HG02623 (cell line): Measurements from ENCODE around the gene INPP5J.

Experiments used
- ATAC-seq: cut with Tn5 transposase; IDR thresholded peaks from one replicate; pipeline ENCODE4 v1.9.1; 2021; ENCODE audit warnings: moderate library complexity; ENCODE audit not compliant: unreplicated experiment

Gene INPP5J

GRCh38 chr22:31124811-31125465 is 2.2 kb downstream of the INPP5J start:
- no peak for ATAC-seq

GRCh38 chr22:31125521-31126117 is 2.9 kb downstream of the INPP5J start:
- no peak for ATAC-seq

- ATAC-seq, result no peak
These were observed 3.5 kb downstream of the INPP5J start for GRCh38 chr22:31126128-31126868.

GRCh38 chr22:31126869-31127175 is 4.1 kb downstream of the INPP5J start:
- no peak for ATAC-seq

GRCh38 chr22:31127181-31127772 is 4.5 kb downstream of the INPP5J start:
- no peak for ATAC-seq

- ATAC-seq, result no peak
These were observed 5.4 kb downstream of the INPP5J start for GRCh38 chr22:31128156-31128555.

GRCh38 chr22:31130873-31131272 is 8.1 kb downstream of the INPP5J start:
- ATAC-seq, result no peak

- ATAC-seq, result no peak
These were observed 11.1 kb downstream of the INPP5J start for GRCh38 chr22:31133911-31134310.

- ATAC-seq, result no peak
These were observed 11.9 kb downstream of the INPP5J start for GRCh38 chr22:31134688-31135087.

- no peak for ATAC-seq
These were observed 12.9 kb downstream of the INPP5J start for GRCh38 chr22:31135706-31136105.

- no peak for ATAC-seq
These were observed 13.4 kb downstream of the INPP5J start for GRCh38 chr22:31136155-31136554.

- no peak for ATAC-seq
These were observed 13.9 kb downstream of the INPP5J start for GRCh38 chr22:31136711-31137110.

GRCh38 chr22:31137721-31138120 is 15.0 kb downstream of the INPP5J start:
- ATAC-seq, result no peak

- no peak for ATAC-seq
These were observed 15.4 kb downstream of the INPP5J start for GRCh38 chr22:31138126-31138525.

- no peak for ATAC-seq
These were observed 16.3 kb downstream of the INPP5J start for GRCh38 chr22:31139066-31139465.

- no peak for ATAC-seq
These were observed 17.3 kb downstream of the INPP5J start, which contains the start of gene PLA2G3 for GRCh38 chr22:31139866-31140716. Gene PLA2G3, minus strand, starts transcription at chr22:31140508. Its CDS starts 154 bp downstream, at chr22:31140354.

GRCh38 chr22:31140746-31141145 is 18.0 kb downstream of the INPP5J start:
- ATAC-seq, result no peak

GRCh38 chr22:31141551-31141950 is 18.8 kb downstream of the INPP5J start:
- ATAC-seq, result no peak

- ATAC-seq, result no peak
These were observed 19.5 kb downstream of the INPP5J start for GRCh38 chr22:31142285-31142684.

- ATAC-seq, result no peak
These were observed 20.3 kb downstream of the INPP5J start for GRCh38 chr22:31143038-31143437.

- ATAC-seq, result no peak
These were observed 20.8 kb downstream of the INPP5J start for GRCh38 chr22:31143537-31143936.
